Limb (tissue), 2 donors: ENCODE measurements around the gene PAXX.

Experiments used
- DNase-seq, 2 donors: peaks; one replicate each; pipeline ENCODE4 v3.0.0-alpha.2; 2016; ENCODE audit errors: extremely low spot score in 2 of 2

PAXX gene

GRCh38 chr9:137016436-137016835 lies 24.2 kb downstream of the PAXX start:
- DNase-seq, result no peak

- DNase-seq, result no peak
Measured at GRCh38 chr9:137017071-137017470, 24.8 kb downstream of the PAXX start.

- DNase-seq, result no peak
Measured at GRCh38 chr9:137017791-137018497, 25.7 kb downstream of the PAXX start.

- DNase-seq, result no peak
Measured at GRCh38 chr9:137018761-137019559, 26.7 kb downstream of the PAXX start.

GRCh38 chr9:137019891-137020683 lies 27.9 kb downstream of the PAXX start:
- no peak for DNase-seq

- no peak for DNase-seq
Measured at GRCh38 chr9:137020771-137021567, 28.7 kb downstream of the PAXX start.

GRCh38 chr9:137021568-137021978 lies 29.4 kb downstream of the PAXX start:
- DNase-seq, result no peak

- no peak for DNase-seq
Measured at GRCh38 chr9:137021979-137022661, 29.9 kb downstream of the PAXX start.

- no peak for DNase-seq
Measured at GRCh38 chr9:137022662-137023008, 30.4 kb downstream of the PAXX start.

- DNase-seq, result no peak
Measured at GRCh38 chr9:137023157-137023556, 30.9 kb downstream of the PAXX start.

GRCh38 chr9:137023583-137023991 lies 31.4 kb downstream of the PAXX start:
- no peak for DNase-seq

GRCh38 chr9:137025517-137025966 lies 33.3 kb downstream of the PAXX start:
- peak in 1 of 2 donors; percentile 66 for DNase-seq

GRCh38 chr9:137026384-137026783 lies 34.2 kb downstream of the PAXX start:
- DNase-seq, result no peak

- no peak for DNase-seq
Measured at GRCh38 chr9:137026828-137027227, 34.6 kb downstream of the PAXX start.

- peak in 1 of 2 donors; percentile 63 for DNase-seq
Measured at GRCh38 chr9:137027369-137028262, 35.4 kb downstream of the PAXX start, which contains the start of gene ABCA2. Gene ABCA2 (minus strand): TSS chr9:137028237. CDS start chr9:137028140, 97 bp downstream.

- DNase-seq, result peak in 1 of 2 donors; percentile 79
Measured at GRCh38 chr9:137028263-137029057, 36.2 kb downstream of the PAXX start.

GRCh38 chr9:137029058-137029936 lies 37.1 kb downstream of the PAXX start:
- peak in 1 of 2 donors; percentile 83 for DNase-seq

GRCh38 chr9:137030006-137030405 lies 37.8 kb downstream of the PAXX start:
- no peak for DNase-seq
